BJ (cell line): ENCODE results near the gene PLA2G15. TPM values are rescaled to one million over a fixed set of nuclear protein-coding genes. Genes with fewer than 3 reads are reported as not detected.

Experiments used
- CTCF ChIA-PET: fragments of 350-600 bp; formaldehyde crosslinking; extraction: SDS; loops from one replicate; lab custom pipeline; 2021; ENCODE audit warnings: antibody characterized with exemption, inconsistent platforms; lab: Yijun Ruan, JAX
- POLR2A ChIA-PET: fragments of 300-600 bp; sonication (Branson Sonifier 250); formaldehyde crosslinking; extraction: SDS; loops from one replicate; lab custom pipeline; 2021; ENCODE audit warnings: antibody characterized with exemption; lab: Charles Lee
- DNase-seq: peaks from one replicate; pipeline ENCODE4 v3.0.0-alpha.2; 2011; ENCODE audit warnings: low read depth
- H3K27me3 ChIP-seq: 2 replicates; pipeline ENCODE4 v1.6.0; 2011; ENCODE audit warnings: low read length; ENCODE audit not compliant: control insufficient read depth, insufficient read depth
- H3K36me3 ChIP-seq: 2 replicates; pipeline ENCODE4 v1.5.1; 2011; ENCODE audit warnings: low read length; ENCODE audit not compliant: control insufficient read depth, insufficient read depth
- H3K4me3 ChIP-seq: 2 replicates; pipeline ENCODE4 v1.5.1; 2011; ENCODE audit warnings: low read depth, mild to moderate bottlenecking, control low read depth, low read length
- polyA plus RNA-seq: library from polyadenylated mRNA; depleted of rRNA; stranded (reverse); fragments of >200 nt; gene quantifications from 2 replicates; pipeline ENCODE4 v1.2.3, GENCODE V29; 2011
- TF ChIP-seq, protein P1 (sequence below): IDR thresholded peaks from 2 replicates; pipeline ENCODE4 v1.5.1; 2011; ENCODE audit warnings: low read depth, mild to moderate bottlenecking, control low read depth, inconsistent platforms, low read length, moderate library complexity; ENCODE audit not compliant: insufficient read depth

Gene PLA2G15
- polyA plus RNA-seq, 1 experiment: 39.2 TPM

DNA sequence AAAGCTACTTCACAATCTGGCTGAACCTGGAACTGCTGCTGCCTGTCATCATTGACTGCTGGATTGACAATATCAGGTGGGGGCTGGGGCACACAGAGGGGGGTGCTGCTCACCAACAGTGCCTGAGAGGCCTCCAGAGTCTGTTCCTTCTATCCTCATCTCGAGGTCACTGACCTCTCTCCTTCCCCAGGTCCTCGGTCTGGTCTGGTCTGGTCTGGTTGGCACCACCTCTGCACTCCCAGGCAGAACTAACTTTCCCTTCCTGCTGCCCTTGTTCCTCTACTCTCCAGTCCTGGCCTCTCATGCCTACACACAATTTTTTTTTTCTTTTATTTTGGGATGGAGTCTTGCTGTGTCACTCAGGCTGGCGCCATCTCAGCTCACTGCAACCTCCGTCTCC, 4.2 kb downstream of the PLA2G15 start:
- TF ChIP-seq, protein P1, sequence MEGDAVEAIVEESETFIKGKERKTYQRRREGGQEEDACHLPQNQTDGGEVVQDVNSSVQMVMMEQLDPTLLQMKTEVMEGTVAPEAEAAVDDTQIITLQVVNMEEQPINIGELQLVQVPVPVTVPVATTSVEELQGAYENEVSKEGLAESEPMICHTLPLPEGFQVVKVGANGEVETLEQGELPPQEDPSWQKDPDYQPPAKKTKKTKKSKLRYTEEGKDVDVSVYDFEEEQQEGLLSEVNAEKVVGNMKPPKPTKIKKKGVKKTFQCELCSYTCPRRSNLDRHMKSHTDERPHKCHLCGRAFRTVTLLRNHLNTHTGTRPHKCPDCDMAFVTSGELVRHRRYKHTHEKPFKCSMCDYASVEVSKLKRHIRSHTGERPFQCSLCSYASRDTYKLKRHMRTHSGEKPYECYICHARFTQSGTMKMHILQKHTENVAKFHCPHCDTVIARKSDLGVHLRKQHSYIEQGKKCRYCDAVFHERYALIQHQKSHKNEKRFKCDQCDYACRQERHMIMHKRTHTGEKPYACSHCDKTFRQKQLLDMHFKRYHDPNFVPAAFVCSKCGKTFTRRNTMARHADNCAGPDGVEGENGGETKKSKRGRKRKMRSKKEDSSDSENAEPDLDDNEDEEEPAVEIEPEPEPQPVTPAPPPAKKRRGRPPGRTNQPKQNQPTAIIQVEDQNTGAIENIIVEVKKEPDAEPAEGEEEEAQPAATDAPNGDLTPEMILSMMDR: no peak
- Histone ChIP-seq H3K36me3 (peaks cover 12% of the 10 kb centered on the region), H3K4me3 (no peak overlapping the region), H3K27me3 (no peaks in the 10 kb centered on the region)
- CTCF ChIA-PET: interaction anchor here (1.0 to 1.2 kb wide), 2 partner anchors 12 to 15 kb away, joined by 4 to 5 read pairs; partner anchors contain the start of gene SLC7A6
- no peak for DNase-seq
- POLR2A ChIA-PET: no interaction called here

DNA sequence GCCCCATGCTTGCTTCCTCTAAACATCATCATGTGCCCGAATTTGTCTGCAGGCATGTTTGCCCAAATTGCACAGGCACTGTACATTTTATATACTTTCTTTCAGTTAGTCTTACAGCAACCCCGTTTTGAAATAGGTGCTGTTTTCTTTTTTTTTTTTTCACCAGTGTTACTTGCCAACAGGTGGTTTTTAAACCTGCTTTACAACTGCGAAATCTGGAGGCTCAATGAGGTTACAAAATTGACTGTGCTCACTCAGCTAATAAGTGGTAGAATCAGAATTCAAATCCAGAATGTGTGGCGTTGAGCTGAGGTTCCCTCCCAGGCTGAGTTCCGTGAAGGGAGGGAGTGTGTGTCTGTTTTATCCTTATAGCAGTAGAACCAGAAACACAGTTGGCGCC, 5.8 kb downstream of the PLA2G15 start:
- Histone ChIP-seq H3K4me3 (no peak overlapping the region), H3K27me3 (no peaks in the 10 kb centered on the region), H3K36me3 (peaks cover 19% of the 10 kb centered on the region)
- TF ChIP-seq, protein P1: no peak
- ChIA-PET CTCF (interaction anchor here (1.1 to 4.3 kb wide), 4 partner anchors 11 to 78 kb away, joined by 3 to 20 read pairs (median 6); partner anchors contain the start of gene SLC7A6), POLR2A (no interaction called here)
- DNase-seq: no peak

DNA sequence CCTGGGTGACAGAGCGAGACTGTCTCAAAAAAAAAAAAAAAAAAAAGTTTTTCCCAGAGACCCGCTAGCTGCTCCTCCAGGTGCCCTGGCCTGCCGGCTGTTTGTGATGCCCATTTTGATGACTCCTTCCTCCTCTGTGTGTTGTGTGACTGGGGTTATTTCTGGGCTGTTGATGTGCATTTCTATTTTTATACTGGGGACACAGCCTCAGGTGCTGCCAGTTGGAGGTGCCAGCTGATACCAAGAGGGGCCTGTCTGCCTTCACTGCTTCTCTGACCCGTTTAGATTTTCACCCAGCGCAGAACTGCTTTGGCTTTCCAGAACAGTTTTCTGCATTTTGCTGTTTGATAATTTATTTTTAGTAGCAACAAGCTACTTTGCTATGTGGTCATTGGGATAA, 6.7 kb downstream of the PLA2G15 start:
- CTCF ChIA-PET: interaction anchor here (1.0 to 14.3 kb wide), 5 partner anchors 10 to 72 kb away, joined by 3 to 310 read pairs (median 8); partner anchors contain the start of gene SLC7A6
- Histone ChIP-seq H3K36me3 (peaks cover 19% of the 10 kb centered on the region), H3K27me3 (no peaks in the 10 kb centered on the region), H3K4me3 (no peak overlapping the region)
- TF ChIP-seq, protein P1: no peak
- no peak for DNase-seq
- POLR2A ChIA-PET: no interaction called here

DNA sequence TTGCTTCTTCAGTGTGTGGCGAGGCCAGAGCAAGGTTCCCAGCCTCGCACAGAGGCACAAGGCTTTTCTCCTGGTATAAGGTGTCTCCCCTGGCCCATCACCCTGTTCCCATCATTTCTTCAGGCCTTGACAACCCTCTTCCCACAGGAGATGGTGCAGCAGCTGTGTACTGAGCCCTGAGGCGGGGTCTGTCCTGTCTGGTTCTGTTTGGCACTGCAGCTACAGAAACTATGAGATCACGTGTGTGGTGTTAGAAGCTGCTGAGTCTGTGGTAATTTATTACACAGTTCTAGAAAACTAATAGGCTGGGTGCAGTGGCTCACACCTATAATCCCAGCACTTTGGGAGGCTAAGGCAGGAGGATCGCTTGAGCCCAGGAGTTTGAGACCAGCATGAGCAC, 7.2 kb downstream of the PLA2G15 start:
- CTCF ChIA-PET: interaction anchor here (1.0 to 14.3 kb wide), 5 partner anchors 10 to 72 kb away, joined by 3 to 310 read pairs (median 8); partner anchors contain the start of gene SLC7A6
- TF ChIP-seq, protein P1: no peak
- Histone ChIP-seq H3K36me3 (peaks cover 19% of the 10 kb centered on the region), H3K27me3 (no peaks in the 10 kb centered on the region), H3K4me3 (no peak overlapping the region)
- POLR2A ChIA-PET: no interaction called here
- no peak for DNase-seq

DNA sequence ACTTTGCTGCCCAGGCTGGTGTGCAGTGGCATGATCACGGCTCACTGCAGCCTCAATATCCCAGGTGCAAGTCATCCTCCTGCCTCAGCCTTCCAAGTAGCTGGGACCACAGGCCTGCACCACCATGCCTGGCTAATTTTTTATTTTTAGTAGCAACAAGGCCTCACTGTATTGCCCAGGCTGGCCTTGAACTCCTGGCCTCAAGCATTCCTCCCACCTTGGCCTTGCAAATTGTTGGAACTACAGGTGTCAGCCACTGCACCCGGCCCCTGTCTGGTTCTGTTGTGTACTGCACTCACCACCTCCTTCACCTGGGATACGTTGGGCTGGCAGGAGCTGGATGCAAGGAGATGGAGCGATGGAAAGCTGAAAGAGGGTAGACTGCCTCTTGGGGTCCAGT, 8.5 kb downstream of the PLA2G15 start:
- POLR2A ChIA-PET: no interaction called here
- TF ChIP-seq, protein P1: no peak
- H3K36me3 ChIP-seq: peaks cover 19% of the 10 kb centered on the region
- CTCF ChIA-PET: interaction anchor here (1.4 to 14.3 kb wide), 3 partner anchors 8 to 70 kb away, joined by 8 to 310 read pairs (median 20); partner anchors contain the start of gene SLC7A6
- no peaks in the 10 kb centered on the region for H3K27me3 ChIP-seq
- no peak overlapping the region for H3K4me3 ChIP-seq
- no peak for DNase-seq
